Superior temporal gyrus (tissue), 1 donor: ENCODE data around the gene ACOXL.

ENCODE experiments used
- DNase-seq: peaks from one replicate; pipeline ENCODE4 v3.0.0-alpha.2; 2016; ENCODE audit errors: extremely low spot score

ACOXL gene

GRCh38 chr2:111011218-111011617 lies 278.8 kb downstream of the ACOXL start:
- no peak for DNase-seq

GRCh38 chr2:111015283-111015995 lies 283.1 kb downstream of the ACOXL start:
- no peak for DNase-seq

GRCh38 chr2:111017034-111017622 lies 284.8 kb downstream of the ACOXL start:
- DNase-seq: no peak

GRCh38 chr2:111017909-111018308 lies 285.5 kb downstream of the ACOXL start:
- no peak for DNase-seq

GRCh38 chr2:111019381-111019780 lies 287.0 kb downstream of the ACOXL start:
- DNase-seq: no peak

GRCh38 chr2:111022633-111023032 lies 290.3 kb downstream of the ACOXL start:
- DNase-seq: no peak

GRCh38 chr2:111024496-111024895 lies 292.1 kb downstream of the ACOXL start:
- no peak for DNase-seq

- DNase-seq: no peak
Observed at GRCh38 chr2:111025288-111025687, 292.9 kb downstream of the ACOXL start.

- no peak for DNase-seq
Observed at GRCh38 chr2:111028720-111029119, 296.3 kb downstream of the ACOXL start.

GRCh38 chr2:111029181-111029927 lies 297.0 kb downstream of the ACOXL start:
- DNase-seq: no peak

- DNase-seq: no peak
Observed at GRCh38 chr2:111030260-111030891, 298.0 kb downstream of the ACOXL start.

- DNase-seq: no peak
Observed at GRCh38 chr2:111030945-111031344, 298.6 kb downstream of the ACOXL start.

GRCh38 chr2:111031546-111032478 lies 299.4 kb downstream of the ACOXL start:
- no peak for DNase-seq

GRCh38 chr2:111032721-111033429 lies 300.5 kb downstream of the ACOXL start:
- DNase-seq: no peak

GRCh38 chr2:111034146-111034545 lies 301.8 kb downstream of the ACOXL start:
- no peak for DNase-seq

GRCh38 chr2:111034606-111035005 lies 302.2 kb downstream of the ACOXL start:
- DNase-seq: no peak

- no peak for DNase-seq
Observed at GRCh38 chr2:111035830-111036441, 303.6 kb downstream of the ACOXL start.

- DNase-seq: no peak
Observed at GRCh38 chr2:111037128-111037527, 304.8 kb downstream of the ACOXL start.

- peak; percentile 13 for DNase-seq
Observed at GRCh38 chr2:111039628-111040383, 307.4 kb downstream of the ACOXL start.
